GM21528 (cell line): ENCODE measurements around the gene PRLH.
"Not testable (repeated sequence)": the region's sequence is repeated elsewhere in the genome, so short reads cannot be mapped to it uniquely, and the experiment has no call there.

ENCODE experiments used
- ATAC-seq: cut with Tn5 transposase; IDR thresholded peaks from one replicate; pipeline ENCODE4 v1.9.1; 2021; ENCODE audit warnings: mild to moderate bottlenecking, moderate library complexity; ENCODE audit not compliant: unreplicated experiment, low FRiP score

PRLH gene

GRCh38 chr2:237577956-237578870 is 11.8 kb downstream of the PRLH start:
- ATAC-seq, result no peak

GRCh38 chr2:237581326-237581725 is 15.0 kb downstream of the PRLH start:
- no peak for ATAC-seq

- no peak for ATAC-seq
These were observed 15.7 kb downstream of the PRLH start for GRCh38 chr2:237581751-237582746.

GRCh38 chr2:237583385-237584295 is 17.3 kb downstream of the PRLH start:
- ATAC-seq, result no peak

GRCh38 chr2:237585590-237586221 is 19.3 kb downstream of the PRLH start:
- no peak for ATAC-seq

GRCh38 chr2:237588044-237588696 is 21.8 kb downstream of the PRLH start:
- ATAC-seq, result no peak

GRCh38 chr2:237590272-237591140 is 24.1 kb downstream of the PRLH start, which contains the start of gene RAB17:
Gene RAB17 (minus strand): TSS chr2:237590734. CDS start chr2:237586154, 4,580 bp downstream.
- no peak for ATAC-seq

- no peak for ATAC-seq
These were observed 24.9 kb downstream of the PRLH start for GRCh38 chr2:237591141-237591881.

GRCh38 chr2:237592425-237592980 is 26.1 kb downstream of the PRLH start:
- no peak for ATAC-seq

GRCh38 chr2:237593036-237593435 is 26.7 kb downstream of the PRLH start:
- no peak for ATAC-seq

- no peak for ATAC-seq
These were observed 27.4 kb downstream of the PRLH start for GRCh38 chr2:237593596-237594320.

GRCh38 chr2:237594514-237594871 is 28.1 kb downstream of the PRLH start:
- ATAC-seq, result no peak

- ATAC-seq, result not testable (repeated sequence)
These were observed 29.6 kb downstream of the PRLH start for GRCh38 chr2:237595829-237596519.

GRCh38 chr2:237596520-237597195 is 30.3 kb downstream of the PRLH start:
- ATAC-seq, result no peak
